ENCODE results near the gene ATG16L1.

Gene ATG16L1

GRCh38 chr2:233235977-233236376, 15.5 kb upstream of the ATG16L1 start (continued):
- TF ChIP-seq PATZ1 (tag by site-specific recombination; IDR thresholded peaks at IDR 0.05) (no peak), ZNF621 (tag by site-specific recombination; IDR thresholded peaks at IDR 0.05) (no peak), ZSCAN30 (tag by site-specific recombination; IDR thresholded peaks at IDR 0.05) (no peak), KLF10 (tag by site-specific recombination; IDR thresholded peaks at IDR 0.05) (no peak)

- no peak overlapping the region for H3K27ac ChIP-seq (ENCODE audit: extremely low read depth, low read depth, low read length)
- POLR2A ChIA-PET: interaction anchor here (0.6 kb wide), 1 partner anchor 143 kb away, joined by 4 read pairs; no protein-coding TSS in a partner anchor
- H3K36me3 ChIP-seq (ENCODE audit: control insufficient read depth in 2 of 2, insufficient read depth in 1 of 2, low read length in 2 of 2): no peaks in the 10 kb centered on the region
- CTCF ChIA-PET: interaction anchor here (0.6 to 1.1 kb wide), 2 partner anchors 12 to 491 kb away, joined by 3 read pairs; no protein-coding TSS in a partner anchor
- TF ChIP-seq ZNF132 (tag by site-specific recombination; IDR thresholded peaks at IDR 0.05; ENCODE audit: borderline replicate concordance) (0 out of 2 replicates have a peak, but pooled peaks have one; percentile 19), ZNF548 (tag by site-specific recombination; IDR thresholded peaks at IDR 0.05) (no peak)
- H3K4me1 ChIP-seq (ENCODE audit: control insufficient read depth, insufficient read depth, low read length): no peaks in the 10 kb centered on the region
- H3K4me3 ChIP-seq (ENCODE audit: low read depth, low read length): no peak overlapping the region
- no peaks in the 10 kb centered on the region for H3K9me3 ChIP-seq (ENCODE audit: control insufficient read depth, insufficient read depth, low read depth, low read length)
These were observed 14.5 kb upstream of the ATG16L1 start for GRCh38 chr2:233236820-233237589.

GRCh38 chr2:233240897-233241296, 10.6 kb upstream of the ATG16L1 start:
- CTCF ChIA-PET: interaction anchor here (1.0 kb wide), 2 partner anchors 142 to 387 kb away, joined by 3 read pairs; no protein-coding TSS in a partner anchor
- POLR2A ChIA-PET: no interaction called here
- H3K4me3 ChIP-seq (ENCODE audit: low read depth, low read length): no peak overlapping the region
- no peaks in the 10 kb centered on the region for H3K9me3 ChIP-seq (ENCODE audit: control insufficient read depth, insufficient read depth, low read depth, low read length)
- no peak overlapping the region for H3K27ac ChIP-seq (ENCODE audit: extremely low read depth, low read depth, low read length)
- H3K4me1 ChIP-seq (ENCODE audit: control insufficient read depth, insufficient read depth, low read length): no peaks in the 10 kb centered on the region
- no peak for TF ChIP-seq ZSCAN18 (tag by site-specific recombination; IDR thresholded peaks at IDR 0.05)
- no peak for TF ChIP-seq SP3 (tag by site-specific recombination; IDR thresholded peaks at IDR 0.05)
- TF ChIP-seq ZNF280D (tag by site-specific recombination; IDR thresholded peaks at IDR 0.05): no peak
- TF ChIP-seq ZNF155 (tag by site-specific recombination; IDR thresholded peaks at IDR 0.05): no peak
- TF ChIP-seq ZNF114 (tag by site-specific recombination; IDR thresholded peaks at IDR 0.05): no peak
- TF ChIP-seq ZBTB21 (tag by site-specific recombination; IDR thresholded peaks at IDR 0.05): no peak
- TF ChIP-seq ZBTB10 (tag by site-specific recombination; IDR thresholded peaks at IDR 0.05): no peak
- no peak for TF ChIP-seq ZNF843 (tag by site-specific recombination; IDR thresholded peaks at IDR 0.05)
- H3K36me3 ChIP-seq (ENCODE audit: control insufficient read depth in 2 of 2, insufficient read depth in 1 of 2, low read length in 2 of 2): no peaks in the 10 kb centered on the region

All from HEK293 (cell line).